ENCODE measurements around the gene LPCAT2. TPM values are rescaled to one million over a fixed set of nuclear protein-coding genes. Genes with fewer than 3 reads are reported as not detected.

The LPCAT2 gene
- polyA plus RNA-seq, 4 donors: 8.2 to 11.7 (median 10.3) TPM

Other genes starting within 250 kb of the LPCAT2 start
- gene IRX6, start 184.9 kb upstream of the LPCAT2 start, polyA plus RNA-seq (ENCODE audit: insufficient read length in 4 of 4): 1 to 10 TPM in 3 of 4 donors, under 1 TPM in 1; 0.12 to 6.1 (median 5.3) TPM
- gene MMP2, start 29.9 kb upstream of the LPCAT2 start, polyA plus RNA-seq (ENCODE audit: insufficient read length in 4 of 4): 100 to 1,000 TPM; 246 to 807 (median 322) TPM
- gene CAPNS2, start 57.6 kb downstream of the LPCAT2 start, polyA plus RNA-seq (ENCODE audit: insufficient read length in 4 of 4): under 1 TPM in 3 of 4 donors, not detected in 1; 0.18 to 0.29 (median 0.24) TPM
- gene SLC6A2, start 146.9 kb downstream of the LPCAT2 start, polyA plus RNA-seq (ENCODE audit: insufficient read length in 4 of 4): 1 to 10 TPM in 1 of 4 donors, under 1 TPM in 3; 0.16 to 1.2 (median 0.43) TPM